Measurements from ENCODE around the gene SHISAL2A. TPM values are rescaled to one million over a fixed set of nuclear protein-coding genes. Genes with fewer than 3 reads are reported as not detected.

SHISAL2A gene
- polyA plus RNA-seq, 12 donors, result 2.6 to 8.1 (median 4.7) TPM; not detected in 1

- DNase-seq, result no peak
Observed at GRCh38 chr1:52659356-52659755, 26.4 kb downstream of the SHISAL2A start.

GRCh38 chr1:52659851-52660596, 27.1 kb downstream of the SHISAL2A start:
- no peak for DNase-seq

DNA sequence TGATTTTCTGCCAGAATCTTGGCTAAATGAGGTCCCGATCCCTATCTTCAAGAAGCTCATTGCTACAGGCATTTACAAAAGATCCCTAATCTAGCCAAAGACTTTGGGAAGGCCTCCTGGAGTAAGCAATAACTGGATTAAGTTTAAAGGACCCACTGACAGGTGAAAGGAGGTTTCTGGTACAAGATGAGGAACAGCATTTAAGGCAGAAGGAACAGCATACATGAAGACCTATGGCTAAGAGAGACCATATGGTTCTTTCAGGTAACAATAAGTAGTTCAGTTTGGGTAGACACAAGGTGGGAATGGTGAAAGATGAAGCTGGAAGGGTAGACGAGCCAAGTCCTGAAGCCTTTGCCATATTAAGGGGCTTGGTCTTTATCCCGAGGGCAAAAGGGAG, 27.8 kb downstream of the SHISAL2A start:
- no peak for DNase-seq

GRCh38 chr1:52662645-52663313, 29.8 kb downstream of the SHISAL2A start:
- DNase-seq, result no peak

DNA sequence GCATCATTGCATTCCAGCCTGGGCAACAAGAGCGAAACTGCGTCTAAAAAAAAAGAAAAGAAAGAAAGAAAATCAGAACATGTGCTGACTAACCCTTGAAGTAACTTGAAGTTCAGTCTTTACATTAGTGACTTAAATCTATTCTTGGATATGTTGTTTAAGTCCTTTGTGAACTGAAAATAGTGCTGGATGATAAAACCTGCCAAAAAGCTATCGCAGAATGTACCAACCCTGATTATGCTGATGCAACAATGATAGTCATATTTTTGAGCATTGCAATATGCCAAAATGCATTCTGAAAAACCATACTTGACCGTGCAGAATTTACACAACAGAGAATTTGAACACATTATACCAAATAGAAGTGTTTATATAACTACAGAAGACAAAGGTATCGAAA, 30.7 kb downstream of the SHISAL2A start:
- DNase-seq, result no peak

- DNase-seq, result peak; percentile 71
Observed at GRCh38 chr1:52665006-52665941, 32.3 kb downstream of the SHISAL2A start.

- no peak for DNase-seq
Observed at GRCh38 chr1:52667290-52667689, 34.3 kb downstream of the SHISAL2A start.

GRCh38 chr1:52667984-52668383, 35.0 kb downstream of the SHISAL2A start:
- DNase-seq, result no peak

- no peak for DNase-seq
Observed at GRCh38 chr1:52668711-52669110, 35.7 kb downstream of the SHISAL2A start.

DNA sequence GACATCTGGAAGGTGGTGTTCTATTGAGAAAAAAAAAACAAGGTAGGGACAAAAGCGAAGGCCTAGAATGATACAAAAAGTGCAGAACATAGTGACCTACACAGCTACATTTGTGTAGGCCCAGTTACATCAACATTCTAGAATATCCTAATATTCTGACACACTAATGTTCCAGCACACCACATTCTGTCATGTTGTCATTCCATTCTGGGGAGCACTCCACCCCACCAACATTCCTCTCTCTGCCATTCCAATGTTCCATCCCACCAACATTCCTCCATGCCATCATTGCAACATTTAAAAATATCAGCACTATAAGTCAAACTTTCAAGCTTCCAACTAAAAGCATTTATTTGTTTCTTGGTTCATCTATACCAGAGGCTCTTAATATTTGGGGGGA, 36.7 kb downstream of the SHISAL2A start:
- no peak for DNase-seq

- no peak for DNase-seq
Observed at GRCh38 chr1:52670604-52671003, 37.6 kb downstream of the SHISAL2A start.

- no peak for DNase-seq
Observed at GRCh38 chr1:52672946-52673345, 40.0 kb downstream of the SHISAL2A start.

- no peak for DNase-seq
Observed at GRCh38 chr1:52673513-52673912, 40.5 kb downstream of the SHISAL2A start.

DNA sequence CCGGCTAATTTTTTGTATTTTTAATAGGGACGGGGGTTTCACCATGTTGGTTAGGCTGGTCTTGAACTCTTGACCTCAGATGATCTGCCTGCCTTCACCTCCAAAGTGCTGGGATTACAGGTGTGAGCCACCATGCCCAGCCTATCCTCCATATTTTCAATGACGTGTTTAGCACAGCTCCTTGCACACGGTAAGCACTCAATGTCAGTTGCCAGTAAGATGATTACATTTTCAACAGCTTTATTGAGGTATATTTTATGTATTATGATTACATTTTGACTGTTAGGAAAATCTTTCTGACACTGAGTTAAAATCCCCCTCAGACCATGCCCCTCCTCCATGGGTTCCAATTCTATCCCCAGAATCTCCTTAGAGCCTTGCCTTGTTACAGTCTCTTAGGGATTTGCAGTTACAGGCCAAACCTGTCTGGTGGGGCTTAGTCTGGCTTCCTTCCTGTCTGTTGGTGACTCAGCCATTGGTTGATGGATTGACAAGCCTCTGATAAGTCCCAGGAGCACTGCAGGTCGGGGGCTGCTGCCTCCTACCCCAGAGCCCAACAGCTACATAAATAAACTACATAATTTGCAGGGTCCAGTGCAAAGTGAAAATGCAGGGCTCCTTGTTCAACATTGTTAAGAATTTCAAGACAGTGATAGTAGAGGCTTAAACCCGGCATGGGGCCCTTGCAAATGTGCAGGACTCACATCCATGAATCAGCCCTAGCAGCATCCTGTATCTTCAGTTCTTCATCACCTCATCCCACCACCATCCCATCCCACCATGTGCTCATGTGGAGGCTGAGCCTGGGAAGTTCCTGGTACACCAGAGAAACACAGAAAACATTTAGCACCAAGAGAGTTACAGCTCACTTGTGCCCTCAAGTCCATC, 41.8 kb downstream of the SHISAL2A start:
- no peak for DNase-seq

GRCh38 chr1:52676249-52676903, 43.4 kb downstream of the SHISAL2A start:
- no peak for DNase-seq

- no peak for DNase-seq
Observed at GRCh38 chr1:52677076-52677806, 44.3 kb downstream of the SHISAL2A start.

DNA sequence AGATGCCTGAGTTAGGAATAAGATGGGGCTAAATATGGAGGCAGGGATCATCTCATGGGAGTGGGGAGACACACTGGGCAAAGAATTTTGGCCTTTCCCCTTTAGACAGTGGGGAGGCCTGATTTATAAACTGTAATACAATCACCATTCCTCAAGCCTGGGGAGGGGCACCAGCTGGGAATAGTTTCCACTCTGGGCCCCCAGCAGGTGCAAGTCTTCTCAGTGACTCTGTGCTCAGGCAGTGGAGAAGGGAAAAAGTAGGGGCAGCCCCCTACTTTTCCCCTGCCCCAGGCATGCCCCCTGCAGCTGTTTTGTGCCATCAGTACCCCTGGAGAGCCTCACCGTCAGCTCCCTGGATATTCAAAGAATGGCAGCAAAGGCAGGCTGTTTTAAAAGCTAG, 46.1 kb downstream of the SHISAL2A start:
- DNase-seq, result no peak

- no peak for DNase-seq
Observed at GRCh38 chr1:52679498-52679897, 46.5 kb downstream of the SHISAL2A start.

- no peak for DNase-seq
Observed at GRCh38 chr1:52680353-52680752, 47.4 kb downstream of the SHISAL2A start.

GRCh38 chr1:52681136-52681535, 48.2 kb downstream of the SHISAL2A start:
- no peak for DNase-seq

Data from muscle of arm (tissue), 12 donors.